Measurements from ENCODE around the gene SEMA5B. TPM values are rescaled to one million over a fixed set of nuclear protein-coding genes. Genes with fewer than 3 reads are reported as not detected.

Gene SEMA5B
- total RNA-seq, 1 experiment from 2014 or later, result 9.4 TPM

DNA sequence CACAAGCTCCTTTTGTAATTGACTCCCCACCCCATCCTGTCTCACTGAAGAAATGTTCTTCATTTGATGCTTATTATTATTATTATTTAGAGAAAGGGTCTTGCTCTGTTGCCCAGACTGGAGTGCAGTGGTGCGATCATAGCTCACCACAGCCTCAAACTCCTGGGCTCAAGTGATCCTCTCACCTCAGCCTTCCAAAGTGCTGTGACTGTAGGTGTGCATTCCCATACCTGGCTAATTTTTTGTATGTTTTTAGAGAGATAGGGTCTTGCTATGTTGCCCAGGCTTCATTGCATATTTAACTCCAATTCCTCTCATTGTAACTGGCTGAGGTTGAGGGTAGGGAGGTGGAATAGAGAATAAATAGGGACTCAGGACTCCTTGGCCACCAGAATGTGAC is 22.3 kb downstream of the SEMA5B start:
- Mint-ChIP-seq H3K27me3 (ENCODE audit: low read depth) (peaks cover 6% of the 10 kb centered on the region), H3K9me3 (no peaks in the 10 kb centered on the region), H3K27ac (peak overlapping the region in 1 of 3 experiments; percentile 29; a peak in 1 of 7 replicates), H3K36me3 (ENCODE audit: insufficient read depth in 1 of 3, low read depth in 3 of 3) (no peaks in the 10 kb centered on the region; a peak in 1 of 7 replicates), H3K4me1 (peaks cover 27 to 61% of the 10 kb centered on the region in 2 experiments), H3K4me3 (no peak overlapping the region; a peak in 1 of 5 replicates)
- Histone ChIP-seq H3K27me3 (ENCODE audit: insufficient read depth, low read length) (no peaks in the 10 kb centered on the region), H3K4ac (ENCODE audit: low read depth, low read length) (no peak overlapping the region), H3K9ac (ENCODE audit: extremely low read depth, insufficient read length, low read length) (no peak overlapping the region), H2AFZ (ENCODE audit: low read length) (no peak overlapping the region), H3K79me2 (ENCODE audit: insufficient read depth, low read length) (no peaks in the 10 kb centered on the region), H3K4me1 (ENCODE audit: insufficient read depth, low read length) (peaks cover 3% of the 10 kb centered on the region; the same call in 1 of the 2 replicates), H2BK20ac (ENCODE audit: low read depth, low read length, poor library complexity, severe bottlenecking) (no peak overlapping the region), H4K91ac (ENCODE audit: insufficient read length, low read depth, low read length) (no peak overlapping the region), H2BK15ac (ENCODE audit: low read depth, low read length) (no peak overlapping the region), H2BK5ac (ENCODE audit: insufficient read length, low read length) (no peak overlapping the region), H2AK5ac (ENCODE audit: insufficient read length, low read length) (no peak overlapping the region), H4K20me1 (ENCODE audit: control insufficient read depth, insufficient read depth, insufficient read length) (no peaks in the 10 kb centered on the region), H3K18ac (ENCODE audit: insufficient read length, low read depth, low read length) (no peak overlapping the region), H3K9me3 (ENCODE audit: control insufficient read depth, low read depth, low read length) (no peaks in the 10 kb centered on the region), H4K8ac (replicated peaks; ENCODE audit: insufficient read length, low read depth, low read length) (no peak overlapping the region), H3K23ac (ENCODE audit: insufficient read length, low read depth, low read length) (no peak overlapping the region), H4K5ac (ENCODE audit: insufficient read length, low read depth, low read length) (no peak overlapping the region), H3K14ac (ENCODE audit: insufficient read depth, low read length) (no peak overlapping the region), H3T11ph (ENCODE audit: low read length) (no peak overlapping the region), H2BK12ac (ENCODE audit: insufficient read length, low read depth, low read length) (no peak overlapping the region), H3K27ac (ENCODE audit: insufficient read length, low read depth, low read length) (no peak overlapping the region), H3K56ac (ENCODE audit: insufficient read length, low read depth, low read length) (no peak overlapping the region), H2BK120ac (ENCODE audit: low read depth, low read length, poor library complexity, severe bottlenecking) (no peak overlapping the region), H3K4me2 (ENCODE audit: insufficient read depth, insufficient read length, low read length) (no peak overlapping the region), H3K23me2 (ENCODE audit: insufficient read length, low read depth, low read length, poor library complexity, severe bottlenecking) (no peaks in the 10 kb centered on the region), H3K79me1 (ENCODE audit: insufficient read depth, low read depth, low read length, poor library complexity, severe bottlenecking) (no peaks in the 10 kb centered on the region)
- no peak for DNase-seq
- no peak for TF ChIP-seq CTCF (conservative IDR thresholded peaks at IDR 0.05)
- WGBS (ENCODE audit: extremely low coverage, insufficient read length, low lambda C conversion rate), result no CpG with 5 or more reads among the region's 1 CpG

Data from H9 (cell line).